WERI-Rb-1 (cell line): ENCODE data around the gene PPP3R1.

ENCODE experiments used
- DNase-seq: peaks from one replicate; pipeline ENCODE4 v3.0.0-alpha.2; 2020
- H3K27ac ChIP-seq: fragments of 250-450 bp; sonication (Bioruptor Pico); 2 replicates; pipeline ENCODE4 v1.5.1; 2020; ENCODE audit warnings: mild to moderate bottlenecking, moderate library complexity
- H3K27me3 ChIP-seq: fragments of 250-450 bp; sonication (Bioruptor Pico); 2 replicates; pipeline ENCODE4 v1.5.1; 2021; ENCODE audit warnings: mild to moderate bottlenecking, low read depth, moderate library complexity; ENCODE audit not compliant: insufficient read depth, severe bottlenecking
- H3K36me3 ChIP-seq: fragments of 250-450 bp; sonication (Bioruptor Pico); 2 replicates; pipeline ENCODE4 v1.5.1; 2020; ENCODE audit warnings: mild to moderate bottlenecking, moderate library complexity
- H3K4me3 ChIP-seq: 2 replicates; pipeline ENCODE4 v1.5.1; 2011; ENCODE audit warnings: low read depth, mild to moderate bottlenecking, control low read depth, low read length
- H3K9me3 ChIP-seq: fragments of 250-450 bp; sonication (Bioruptor Pico); 2 replicates; pipeline ENCODE4 v1.5.1; 2021; ENCODE audit warnings: mild to moderate bottlenecking, moderate library complexity; ENCODE audit not compliant: severe bottlenecking
- TF ChIP-seq, protein P1 (sequence below): IDR thresholded peaks from 2 replicates; pipeline ENCODE4 v1.5.1; 2011; ENCODE audit warnings: low read depth, mild to moderate bottlenecking, control low read depth, inconsistent platforms, low read length

PPP3R1 gene

DNA sequence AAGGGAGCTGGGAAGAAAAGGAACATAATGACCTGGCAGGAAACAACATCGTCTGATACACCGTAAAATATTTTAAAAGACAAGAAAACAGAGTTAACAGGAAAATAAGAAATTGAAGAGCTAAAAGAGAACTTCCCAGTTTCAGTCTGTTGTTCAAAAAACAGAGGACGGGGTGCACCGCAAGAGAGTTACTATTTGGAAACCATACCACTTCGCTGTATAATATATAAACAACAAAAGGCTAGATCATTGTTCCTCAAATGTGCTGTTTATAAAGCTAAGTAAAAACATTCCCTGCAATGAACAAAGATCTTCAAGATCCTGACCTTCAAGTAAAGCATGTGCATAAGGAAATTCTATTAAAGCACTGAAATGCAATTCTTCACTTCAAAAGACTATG lies 2.1 kb downstream of the PPP3R1 start:
- H3K27ac ChIP-seq = peak overlapping the region; percentile 98
- no peak for DNase-seq
- H3K4me3 ChIP-seq = peak overlapping the region; percentile 93

DNA sequence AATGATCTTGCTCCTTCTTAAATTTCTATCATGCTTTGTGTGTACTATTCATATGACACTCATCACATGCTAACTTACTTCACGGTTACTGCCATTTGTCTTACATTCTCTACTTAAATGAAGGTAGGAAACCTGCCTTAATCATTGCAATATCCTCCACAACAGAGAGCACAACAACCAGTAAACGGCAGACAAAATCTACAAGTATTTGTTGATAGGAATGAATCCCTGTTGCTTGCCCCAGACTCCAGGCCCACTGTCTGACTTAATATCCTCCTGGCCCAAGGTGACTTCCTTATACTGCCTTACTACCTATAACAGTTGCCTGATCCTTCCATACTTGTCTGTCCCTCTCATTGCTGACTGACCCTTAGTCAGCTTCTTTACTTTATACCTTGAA lies 3.5 kb downstream of the PPP3R1 start:
- DNase-seq = no peak
- Histone ChIP-seq H3K9me3 (no peaks in the 10 kb centered on the region), H3K4me3 (no peak overlapping the region), H3K27ac (no peak overlapping the region), H3K36me3 (peaks cover 36% of the 10 kb centered on the region), H3K27me3 (no peaks in the 10 kb centered on the region)
- TF ChIP-seq, protein P1, sequence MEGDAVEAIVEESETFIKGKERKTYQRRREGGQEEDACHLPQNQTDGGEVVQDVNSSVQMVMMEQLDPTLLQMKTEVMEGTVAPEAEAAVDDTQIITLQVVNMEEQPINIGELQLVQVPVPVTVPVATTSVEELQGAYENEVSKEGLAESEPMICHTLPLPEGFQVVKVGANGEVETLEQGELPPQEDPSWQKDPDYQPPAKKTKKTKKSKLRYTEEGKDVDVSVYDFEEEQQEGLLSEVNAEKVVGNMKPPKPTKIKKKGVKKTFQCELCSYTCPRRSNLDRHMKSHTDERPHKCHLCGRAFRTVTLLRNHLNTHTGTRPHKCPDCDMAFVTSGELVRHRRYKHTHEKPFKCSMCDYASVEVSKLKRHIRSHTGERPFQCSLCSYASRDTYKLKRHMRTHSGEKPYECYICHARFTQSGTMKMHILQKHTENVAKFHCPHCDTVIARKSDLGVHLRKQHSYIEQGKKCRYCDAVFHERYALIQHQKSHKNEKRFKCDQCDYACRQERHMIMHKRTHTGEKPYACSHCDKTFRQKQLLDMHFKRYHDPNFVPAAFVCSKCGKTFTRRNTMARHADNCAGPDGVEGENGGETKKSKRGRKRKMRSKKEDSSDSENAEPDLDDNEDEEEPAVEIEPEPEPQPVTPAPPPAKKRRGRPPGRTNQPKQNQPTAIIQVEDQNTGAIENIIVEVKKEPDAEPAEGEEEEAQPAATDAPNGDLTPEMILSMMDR = no peak

More for the DNA sequence above, 2.1 kb downstream of the PPP3R1 start:
- H3K9me3 ChIP-seq = no peaks in the 10 kb centered on the region
- no peaks in the 10 kb centered on the region for H3K27me3 ChIP-seq
- H3K36me3 ChIP-seq = peaks cover 32% of the 10 kb centered on the region
- TF ChIP-seq, protein P1 = no peak

DNA sequence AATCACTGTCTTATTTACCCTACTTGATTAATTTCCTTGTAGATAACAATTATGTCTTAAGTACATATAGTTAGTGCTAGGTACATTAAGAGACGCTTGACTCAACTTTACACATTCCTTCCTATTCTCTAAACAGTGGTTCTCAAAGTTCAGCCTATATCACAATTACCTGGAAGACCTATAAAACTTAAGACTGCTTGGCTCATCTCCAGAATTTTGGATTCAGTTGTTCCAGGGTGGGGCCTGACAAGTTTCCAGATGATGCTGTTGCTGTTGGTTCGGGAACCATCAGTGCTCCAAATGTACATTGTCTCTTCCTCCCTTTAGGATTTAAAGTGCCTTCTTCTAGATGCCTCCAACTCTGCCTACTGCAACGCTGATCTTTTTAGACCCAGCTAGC lies 4.0 kb downstream of the PPP3R1 start:
- no peak overlapping the region for H3K27ac ChIP-seq
- H3K27me3 ChIP-seq = no peaks in the 10 kb centered on the region
- no peak overlapping the region for H3K4me3 ChIP-seq
- H3K36me3 ChIP-seq = peaks cover 36% of the 10 kb centered on the region
- H3K9me3 ChIP-seq = no peaks in the 10 kb centered on the region
- DNase-seq = no peak
- TF ChIP-seq, protein P1 = no peak

DNA sequence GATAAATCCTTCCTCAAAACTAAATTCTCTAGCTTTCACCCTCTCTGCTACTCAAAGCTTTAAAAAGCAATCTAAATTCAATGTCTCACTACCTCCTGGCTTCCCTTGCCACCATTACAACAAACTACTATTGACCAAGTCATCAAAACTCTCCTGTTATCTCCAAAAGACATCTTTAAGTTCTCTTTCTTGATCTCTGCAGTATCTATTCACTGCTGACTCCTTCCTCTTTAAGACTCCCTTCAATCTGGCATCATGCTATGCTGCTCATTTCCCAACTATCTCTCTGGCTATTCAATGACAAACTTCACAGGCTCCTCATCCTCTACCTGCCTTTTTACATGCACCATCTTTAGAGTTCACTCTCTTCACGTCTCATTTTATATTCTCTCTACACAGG lies 5.9 kb downstream of the PPP3R1 start:
- H3K36me3 ChIP-seq = peaks cover 33% of the 10 kb centered on the region
- DNase-seq = no peak
- no peak overlapping the region for H3K4me3 ChIP-seq
- no peaks in the 10 kb centered on the region for H3K9me3 ChIP-seq
- no peaks in the 10 kb centered on the region for H3K27me3 ChIP-seq
- H3K27ac ChIP-seq = no peak overlapping the region
- TF ChIP-seq, protein P1 = no peak

DNA sequence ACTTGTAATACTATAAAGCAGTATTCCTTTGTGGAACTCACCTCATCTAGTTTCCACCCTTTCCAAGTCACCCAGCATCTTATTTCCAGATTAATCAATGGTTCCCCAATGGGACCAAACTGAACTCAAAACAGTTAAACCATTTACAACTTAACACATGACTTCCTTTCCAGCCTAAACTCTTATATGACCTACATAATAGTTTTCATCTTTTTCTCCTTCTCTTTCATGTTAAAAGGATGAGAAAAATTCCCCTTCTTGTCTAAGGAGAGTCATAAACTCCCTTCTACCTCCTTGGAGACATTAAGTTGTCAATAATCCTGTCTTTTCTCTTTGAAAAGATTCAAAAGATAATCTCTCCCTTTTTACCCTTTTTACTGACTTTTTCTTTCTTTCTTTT lies 6.7 kb downstream of the PPP3R1 start:
- Histone ChIP-seq H3K27ac (no peak overlapping the region), H3K9me3 (no peaks in the 10 kb centered on the region), H3K36me3 (peaks cover 31% of the 10 kb centered on the region), H3K4me3 (no peak overlapping the region), H3K27me3 (no peaks in the 10 kb centered on the region)
- DNase-seq = no peak
- TF ChIP-seq, protein P1 = no peak

DNA sequence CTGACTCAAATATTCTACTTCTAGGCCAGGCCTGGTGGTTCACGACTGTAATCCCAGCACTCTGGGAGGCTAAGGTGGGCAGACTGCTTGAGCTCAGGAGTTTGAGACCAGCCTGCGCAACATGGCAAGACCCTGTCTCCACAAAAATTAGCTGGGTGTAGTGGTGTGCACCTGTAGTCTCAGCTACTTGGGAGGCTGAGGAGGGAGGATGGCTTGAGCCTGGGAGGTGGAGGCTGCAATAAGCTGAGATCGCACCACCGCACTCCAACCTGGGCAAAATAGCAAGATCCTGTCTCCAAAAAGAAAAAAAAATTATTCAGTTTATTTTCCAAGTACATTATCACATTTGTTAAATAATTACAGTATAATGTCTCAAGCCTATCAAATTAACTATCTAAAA lies 7.3 kb downstream of the PPP3R1 start:
- H3K36me3 ChIP-seq = peaks cover 25% of the 10 kb centered on the region
- H3K27me3 ChIP-seq = no peaks in the 10 kb centered on the region
- no peak overlapping the region for H3K27ac ChIP-seq
- DNase-seq = no peak
- no peaks in the 10 kb centered on the region for H3K9me3 ChIP-seq
- no peak overlapping the region for H3K4me3 ChIP-seq
- TF ChIP-seq, protein P1 = no peak
